Fibroblast of upper back skin (primary cell): Measurements from ENCODE around the gene STOX2.
A peak's percentile ranks its signal among the peaks of the same experiment; 100 is the strongest.

ENCODE experiments used
- DNase-seq: peaks from one replicate; pipeline ENCODE4 v3.0.0-alpha.2; 2013

Gene STOX2

GRCh38 chr4:183898456-183898855, 6.7 kb upstream of the STOX2 start:
- DNase-seq, result no peak

GRCh38 chr4:183903021-183903760, 1.9 kb upstream of the STOX2 start:
- no peak for DNase-seq

DNA sequence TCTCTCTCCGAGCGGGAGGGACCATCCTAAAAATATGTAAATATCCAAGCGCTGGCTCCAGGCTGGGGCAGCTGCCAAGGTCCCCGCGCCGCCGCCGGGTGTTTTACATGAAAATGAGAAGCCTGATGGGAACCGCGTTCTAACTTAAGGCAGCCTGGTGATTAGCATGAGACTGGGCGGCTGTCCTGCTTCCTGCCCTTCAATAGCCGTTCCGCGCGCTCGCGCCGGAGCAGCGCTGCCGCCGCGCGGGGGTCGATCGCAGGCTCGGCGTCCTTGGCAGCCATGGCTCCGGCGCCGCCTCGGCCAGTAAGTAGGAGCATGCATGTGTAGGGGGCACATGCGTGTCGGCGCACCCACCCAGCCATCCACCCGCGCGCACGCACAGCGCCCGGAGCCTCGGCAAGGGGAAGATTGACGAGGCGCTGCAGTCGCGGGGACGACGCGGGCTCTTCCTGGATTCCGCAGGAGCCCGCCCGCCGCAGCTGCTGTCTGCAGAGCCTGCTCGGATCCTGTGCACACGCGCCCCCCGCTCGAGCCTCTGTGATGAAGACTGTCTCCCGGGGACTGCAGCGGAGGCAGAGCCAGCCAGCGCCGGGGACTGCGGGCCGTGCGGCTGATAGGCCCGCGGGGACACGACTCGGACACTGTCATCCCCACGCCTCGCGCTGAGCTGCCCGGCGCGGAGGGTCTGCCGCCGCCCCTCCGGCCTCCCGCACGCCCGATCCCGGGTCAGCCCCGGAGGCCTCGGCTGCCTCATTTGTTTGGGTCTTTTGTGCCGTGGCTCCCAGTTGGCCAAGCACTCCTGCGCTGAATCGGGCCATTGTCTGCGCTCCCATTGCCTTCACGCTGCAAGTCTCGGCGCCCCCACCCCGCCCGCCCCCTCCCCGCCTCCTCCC, 734 bp downstream of the STOX2 start:
- peak; percentile 14 for DNase-seq

- DNase-seq, result no peak
Observed at GRCh38 chr4:183906489-183906738, 1.3 kb downstream of the STOX2 start.

DNA sequence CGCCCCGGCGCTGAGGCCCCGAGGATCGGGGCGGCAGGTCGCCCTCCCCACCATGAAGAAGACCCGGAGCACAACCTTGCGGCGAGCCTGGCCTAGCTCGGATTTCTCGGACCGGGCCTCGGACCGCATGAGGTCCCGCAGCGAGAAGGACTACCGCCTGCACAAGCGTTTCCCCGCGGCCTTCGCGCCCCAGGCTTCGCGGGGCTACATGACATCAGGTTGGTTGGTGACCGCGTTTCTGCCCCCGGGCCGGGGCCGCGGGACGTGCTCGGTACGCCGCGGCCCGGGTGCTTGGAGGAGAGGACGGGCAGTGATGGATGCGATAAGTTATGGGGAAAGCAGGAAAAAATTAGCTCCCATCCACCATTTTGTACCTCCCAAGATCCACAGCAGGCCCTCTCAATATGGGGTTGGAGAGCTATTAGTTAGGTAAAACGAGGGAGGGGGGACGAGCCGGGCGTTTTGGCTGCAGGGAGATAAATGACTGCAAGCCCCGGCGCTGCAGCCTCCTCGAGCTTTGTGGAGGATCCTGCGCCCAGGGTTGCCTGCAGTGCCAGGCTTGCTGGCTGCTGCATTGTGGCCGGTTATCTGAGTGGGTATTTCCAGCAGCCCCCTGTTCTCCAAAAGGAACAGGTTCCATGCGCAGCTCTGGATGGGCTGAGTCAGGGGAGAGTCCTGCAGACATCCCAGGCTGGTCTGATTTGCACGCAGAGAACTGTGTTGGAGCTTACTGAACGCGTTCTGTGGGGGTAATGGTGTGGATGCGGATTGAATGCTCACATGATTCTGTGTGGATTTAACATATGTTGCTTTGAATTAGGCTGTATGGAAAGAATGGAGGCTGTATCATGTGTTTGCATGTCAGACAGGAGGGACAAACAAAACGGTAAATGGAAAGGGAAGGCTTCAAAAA, 1.9 kb downstream of the STOX2 start:
- DNase-seq, result no peak

- no peak for DNase-seq
Observed at GRCh38 chr4:183907871-183908683, 3.0 kb downstream of the STOX2 start.

- no peak for DNase-seq
Observed at GRCh38 chr4:183909187-183909586, 4.1 kb downstream of the STOX2 start.

- no peak for DNase-seq
Observed at GRCh38 chr4:183909801-183910200, 4.7 kb downstream of the STOX2 start.

GRCh38 chr4:183912585-183912984, 7.5 kb downstream of the STOX2 start:
- DNase-seq, result peak; percentile 82

GRCh38 chr4:183915976-183916375, 10.9 kb downstream of the STOX2 start:
- DNase-seq, result no peak

DNA sequence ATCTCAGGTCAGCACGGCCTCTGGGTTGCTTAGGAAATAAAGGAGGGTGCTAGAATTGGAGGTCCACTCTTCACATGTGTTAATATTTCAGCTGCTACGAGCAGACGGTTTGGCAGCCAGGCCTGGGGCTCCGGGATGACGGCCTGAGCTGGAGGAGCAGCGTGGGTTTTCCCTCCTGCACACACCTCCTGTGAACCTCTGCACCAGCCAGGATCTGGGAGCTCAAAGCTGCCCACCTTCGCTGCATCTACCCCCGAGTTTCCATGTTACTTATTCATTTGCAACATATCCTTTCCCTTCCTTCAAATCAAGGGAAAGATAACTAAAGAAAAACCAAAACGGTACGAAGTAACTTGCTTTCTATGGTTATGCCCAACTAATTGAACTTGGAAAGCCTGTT, 13.6 kb downstream of the STOX2 start:
- no peak for DNase-seq

DNA sequence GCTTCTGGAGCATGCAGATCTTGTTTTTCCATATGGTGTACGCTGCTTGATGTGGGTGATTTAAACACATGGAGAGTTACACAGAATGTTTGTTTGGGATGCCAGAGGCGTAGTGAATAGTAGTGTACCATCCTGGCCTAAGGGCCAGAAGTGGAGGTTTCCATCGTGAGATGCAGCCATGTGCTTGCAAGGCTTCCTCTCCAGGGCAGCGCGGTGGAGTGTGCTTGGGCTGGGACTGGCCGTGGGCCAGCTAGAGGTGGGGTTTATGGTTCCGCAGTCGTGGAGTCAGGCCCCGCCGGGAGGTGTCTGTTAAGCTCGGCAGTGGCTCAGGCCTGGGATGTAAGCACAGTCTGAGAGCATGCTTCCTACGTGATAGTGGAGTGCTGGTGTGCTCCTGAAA, 14.0 kb downstream of the STOX2 start:
- no peak for DNase-seq

DNA sequence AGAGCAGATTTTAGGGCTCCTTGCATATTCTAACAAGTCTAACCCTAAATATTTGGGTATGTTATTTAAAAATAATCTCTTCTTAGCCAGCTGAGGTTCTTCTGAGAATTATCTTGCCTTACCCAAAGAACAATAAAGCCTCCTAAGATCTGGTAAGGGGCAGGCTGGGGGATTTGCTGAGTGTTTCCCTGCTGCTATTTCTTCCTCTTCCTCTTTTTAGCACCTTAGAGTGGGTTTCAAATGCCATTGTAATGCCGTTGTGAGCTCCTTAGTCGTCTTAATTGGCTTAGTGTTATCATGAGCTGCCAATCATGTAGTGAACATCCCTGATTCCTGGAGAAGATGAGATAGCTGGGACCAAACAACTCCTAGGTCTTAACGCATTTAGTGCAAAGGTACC, 15.4 kb downstream of the STOX2 start:
- DNase-seq, result no peak

DNA sequence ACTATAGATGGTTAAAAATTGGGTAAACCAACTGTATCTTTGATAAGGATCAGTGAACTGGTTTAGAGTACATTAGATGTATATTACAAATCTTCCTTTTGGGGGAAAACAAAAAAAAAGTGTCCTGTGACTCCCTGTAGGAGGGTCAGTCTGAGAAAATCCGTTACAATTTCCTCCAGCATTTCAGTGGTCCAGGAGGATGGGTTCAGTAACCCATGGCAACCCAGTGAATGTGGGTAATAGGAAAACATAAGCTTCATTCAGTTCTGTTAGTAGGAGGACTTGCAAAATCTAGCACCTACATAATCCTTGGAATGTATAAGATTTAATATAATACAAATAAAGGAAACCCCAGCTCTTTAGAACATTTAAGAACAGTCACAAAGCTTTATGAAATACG, 16.2 kb downstream of the STOX2 start:
- no peak for DNase-seq

- no peak for DNase-seq
Observed at GRCh38 chr4:183924362-183925044, 19.4 kb downstream of the STOX2 start.

DNA sequence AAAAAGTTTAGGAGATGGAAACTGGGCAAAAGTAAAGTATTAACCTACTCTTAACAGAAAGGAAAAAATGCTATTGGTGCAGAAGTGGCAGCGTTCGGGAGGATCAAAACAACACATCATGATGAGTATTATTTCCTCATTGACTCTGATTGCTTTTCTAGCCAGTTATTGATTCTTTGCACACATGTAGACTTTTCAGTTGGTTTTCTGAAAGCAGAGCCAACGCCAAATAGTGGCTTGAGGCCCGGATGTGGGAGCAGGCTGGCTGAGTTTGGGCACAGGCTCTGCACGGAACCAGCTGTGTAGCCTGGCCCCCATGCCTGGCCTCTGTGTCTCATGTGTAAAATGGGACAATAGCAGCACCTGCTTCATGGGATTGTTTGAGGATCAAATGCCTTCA, 21.8 kb downstream of the STOX2 start:
- no peak for DNase-seq

- no peak for DNase-seq
Observed at GRCh38 chr4:183932576-183932975, 27.5 kb downstream of the STOX2 start.

DNA sequence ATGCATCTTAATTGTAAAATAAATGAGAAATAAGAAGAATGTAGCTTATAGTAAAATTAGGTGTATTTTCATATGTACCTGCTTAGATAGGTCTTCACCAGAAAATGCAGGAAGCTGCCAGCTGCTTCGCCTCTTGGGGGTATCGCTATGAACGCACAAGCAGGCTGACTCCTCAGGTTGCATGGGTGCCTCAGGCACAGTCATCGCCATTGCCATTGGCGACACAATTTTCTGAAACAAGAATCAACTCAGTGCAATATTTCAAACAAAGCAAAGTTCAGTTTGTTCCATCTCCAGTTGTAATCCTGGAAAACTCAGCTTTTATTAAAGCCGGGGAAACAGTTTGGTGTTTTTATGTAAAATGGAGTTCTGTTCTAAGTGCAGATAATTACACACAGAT, 29.7 kb downstream of the STOX2 start:
- no peak for DNase-seq

GRCh38 chr4:183935355-183936005, 30.4 kb downstream of the STOX2 start:
- DNase-seq, result no peak

DNA sequence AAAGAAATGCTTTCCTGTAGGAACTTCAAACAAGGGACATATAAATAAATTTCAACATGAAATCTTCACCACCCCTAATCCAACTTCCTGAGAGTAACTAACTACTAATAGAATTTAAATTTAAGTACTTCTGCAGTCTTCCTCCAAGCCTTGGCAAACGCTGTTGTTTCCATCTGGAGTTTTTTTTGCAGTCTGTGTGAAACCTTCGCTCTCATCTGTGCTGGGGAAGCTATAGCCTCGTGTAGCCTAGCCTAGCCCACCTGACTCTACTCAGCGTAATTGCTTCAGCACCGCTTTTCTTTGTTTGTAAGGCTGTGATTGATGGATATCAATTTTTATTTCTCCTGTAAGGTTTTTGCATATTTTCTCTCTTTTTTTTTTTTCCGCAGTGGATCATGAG, 30.9 kb downstream of the STOX2 start:
- no peak for DNase-seq

DNA sequence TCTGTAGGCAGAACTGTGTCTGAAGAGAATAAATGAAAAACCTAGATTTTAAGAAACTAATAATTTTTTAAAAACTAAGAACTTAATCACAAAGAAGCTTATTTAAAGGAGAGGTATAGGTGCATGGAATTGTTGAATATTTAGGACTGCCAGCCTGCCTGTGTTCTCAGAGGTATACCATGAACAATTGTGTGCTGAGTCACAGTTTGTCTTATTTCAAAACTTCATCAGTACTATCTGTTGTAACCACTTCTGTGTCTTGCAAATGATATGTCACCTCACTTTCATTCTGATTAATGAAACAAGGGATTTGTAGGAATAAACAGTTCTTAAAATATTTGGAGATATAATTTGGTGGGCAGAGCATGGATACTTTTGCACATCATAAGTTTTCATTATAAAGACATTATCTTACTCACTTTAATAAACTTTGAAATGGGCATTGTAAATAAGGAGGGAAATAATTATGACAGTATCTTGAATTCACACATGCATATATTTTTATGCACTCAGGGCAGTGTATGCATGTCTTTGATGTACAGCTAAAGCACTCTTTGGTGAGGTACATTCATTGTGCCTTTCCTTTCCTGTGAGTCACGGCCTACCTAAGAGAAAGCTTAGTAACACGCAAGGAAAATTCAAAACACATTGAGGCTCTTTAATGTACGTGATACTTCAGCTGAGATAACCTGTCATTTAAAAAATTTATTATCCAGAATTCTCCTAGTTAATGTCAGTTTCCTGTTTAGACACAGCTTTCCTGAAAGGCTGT, 31.7 kb downstream of the STOX2 start:
- DNase-seq, result peak; percentile 25
